GM12891 (cell line): Measurements from ENCODE around the gene PDE6A.

ENCODE experiments used
- DNase-seq: peaks from one replicate; pipeline ENCODE4 v3.0.0; 2011; ENCODE audit warnings: low spot score; ENCODE audit not compliant: insufficient read length
- FAIRE-seq: peaks from 2 replicates; lab custom pipeline; 2011; peaks lifted over from hg19 to GRCh38; lab: Jason Lieb, UNC
- PAX5 ChIP-seq: IDR thresholded peaks from 2 replicates; pipeline ENCODE4 v1.6.1; 2011; ENCODE audit warnings: low read length, moderate library complexity, mild to moderate bottlenecking; ENCODE audit not compliant: insufficient read depth, severe bottlenecking
- POLR2A ChIP-seq: IDR thresholded peaks from 2 replicates; pipeline ENCODE4 v1.6.1; 2011; ENCODE audit warnings: low read depth, low read length, control low read depth
- POLR2AphosphoS5 ChIP-seq: IDR thresholded peaks from 2 replicates; pipeline ENCODE4 v1.6.1; 2011; ENCODE audit warnings: low read depth, low read length, control low read depth
- POU2F2 ChIP-seq: IDR thresholded peaks from 2 replicates; pipeline ENCODE4 v1.6.1; 2011; ENCODE audit warnings: low read depth, mild to moderate bottlenecking, control low read depth, low read length, moderate library complexity
- SPI1 ChIP-seq: IDR thresholded peaks from 2 replicates; pipeline ENCODE4 v1.6.1; 2011; ENCODE audit warnings: low read depth, low read length, control low read depth
- TAF1 ChIP-seq: IDR thresholded peaks from 2 replicates; pipeline ENCODE4 v1.6.1; 2011; ENCODE audit warnings: low read depth, low read length, control low read depth

The PDE6A gene

GRCh38 chr5:149831492-149831891, 113.1 kb downstream of the PDE6A start:
- DNase-seq (peak; percentile 37), FAIRE-seq (peak; percentile 66)
- no peak; the same call in 1 of the 2 replicates for TF ChIP-seq TAF1
- no peak for TF ChIP-seq POU2F2
- TF ChIP-seq POLR2A = no peak
- no peak for TF ChIP-seq SPI1
- TF ChIP-seq POLR2AphosphoS5 = no peak
- TF ChIP-seq PAX5 = no peak

DNA sequence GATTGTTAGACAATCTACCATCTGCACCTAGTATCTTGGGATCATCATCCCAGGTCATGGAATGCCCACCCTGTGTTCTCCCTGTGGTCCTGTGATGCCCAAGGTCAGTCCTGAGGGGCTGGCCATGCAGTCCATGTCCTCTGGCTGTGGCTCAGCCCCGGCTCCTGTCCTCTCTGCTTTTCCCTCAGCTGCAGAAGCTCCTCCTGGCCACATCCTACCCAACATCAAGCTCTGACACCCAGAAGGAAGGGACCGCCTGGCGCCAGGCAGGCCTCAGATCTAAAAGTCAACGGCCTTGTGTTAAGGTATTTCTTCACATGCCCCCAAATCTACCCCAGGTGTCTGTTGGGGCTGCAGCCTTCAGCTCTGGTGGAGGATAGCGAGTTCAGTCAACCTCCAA, 114.0 kb downstream of the PDE6A start:
- DNase-seq = no peak
- no peak for FAIRE-seq
- no peak for TF ChIP-seq POU2F2
- no peak for TF ChIP-seq TAF1

DNA sequence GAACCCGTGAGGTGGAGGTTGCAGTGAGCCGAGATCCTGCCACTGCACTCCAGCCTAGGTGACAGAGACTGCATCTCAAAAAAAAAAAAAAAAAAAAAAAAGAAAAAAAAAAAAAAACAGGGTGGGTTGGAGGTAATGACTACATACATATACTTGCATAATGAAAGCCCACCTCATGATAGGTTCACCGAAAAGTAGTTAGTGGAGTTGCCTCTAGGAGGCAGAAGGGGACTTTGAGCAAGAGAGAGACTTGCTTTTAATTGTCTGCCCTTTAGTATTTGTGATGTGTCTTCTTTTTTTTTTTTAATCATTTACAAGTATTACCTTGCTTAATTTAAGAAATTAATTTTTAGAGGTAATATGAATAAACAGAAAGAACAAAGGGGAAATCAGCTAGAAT, 114.6 kb downstream of the PDE6A start:
- DNase-seq (no peak), FAIRE-seq (no peak)
- TF ChIP-seq POU2F2 = no peak
- no peak for TF ChIP-seq SPI1
- no peak for TF ChIP-seq TAF1
- no peak for TF ChIP-seq POLR2A
- TF ChIP-seq PAX5 = no peak
- TF ChIP-seq POLR2AphosphoS5 = no peak

DNA sequence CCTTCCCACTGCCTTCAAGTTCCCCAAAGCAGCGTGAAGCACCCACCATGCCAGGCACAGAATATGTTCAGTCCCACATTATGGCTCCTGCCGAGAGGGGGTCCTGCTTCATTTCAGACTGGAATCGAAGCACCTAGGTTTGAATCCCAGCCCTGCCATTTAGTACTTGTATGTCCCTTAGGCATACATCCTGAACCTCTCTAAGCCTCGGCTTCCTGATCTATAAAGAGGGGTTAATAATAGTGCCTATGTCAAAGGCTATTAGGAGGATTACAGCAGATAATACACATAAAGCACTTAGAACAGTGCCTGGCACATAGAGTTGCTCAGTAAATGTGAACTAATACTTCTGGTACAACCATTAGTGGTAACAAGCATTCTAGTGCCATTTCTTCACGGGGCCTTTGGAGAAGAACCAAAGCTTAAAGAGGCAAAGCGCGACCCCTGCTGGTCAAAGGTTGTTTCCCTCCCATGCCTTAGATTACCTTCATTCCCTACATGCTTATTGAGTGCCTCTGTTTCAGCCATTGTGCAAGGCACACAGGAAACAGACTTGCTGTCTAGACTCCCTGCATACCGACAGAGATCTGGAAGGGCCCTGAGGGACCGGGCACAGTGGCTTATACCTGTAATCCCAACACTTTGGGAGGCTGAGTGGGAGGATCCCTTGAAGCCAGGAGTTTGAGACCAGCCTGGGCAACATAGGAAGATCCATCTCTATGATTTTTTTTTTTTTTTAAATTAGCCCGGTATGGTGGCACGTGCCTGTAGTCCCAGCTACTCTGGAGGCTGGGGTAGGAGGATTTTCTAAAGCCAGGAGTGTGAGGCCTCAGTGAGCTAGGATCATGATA, 116.2 kb downstream of the PDE6A start:
- DNase-seq (peak; percentile 74), FAIRE-seq (peak; percentile 97)
- TF ChIP-seq POLR2AphosphoS5 = no peak
- no peak for TF ChIP-seq POLR2A

DNA sequence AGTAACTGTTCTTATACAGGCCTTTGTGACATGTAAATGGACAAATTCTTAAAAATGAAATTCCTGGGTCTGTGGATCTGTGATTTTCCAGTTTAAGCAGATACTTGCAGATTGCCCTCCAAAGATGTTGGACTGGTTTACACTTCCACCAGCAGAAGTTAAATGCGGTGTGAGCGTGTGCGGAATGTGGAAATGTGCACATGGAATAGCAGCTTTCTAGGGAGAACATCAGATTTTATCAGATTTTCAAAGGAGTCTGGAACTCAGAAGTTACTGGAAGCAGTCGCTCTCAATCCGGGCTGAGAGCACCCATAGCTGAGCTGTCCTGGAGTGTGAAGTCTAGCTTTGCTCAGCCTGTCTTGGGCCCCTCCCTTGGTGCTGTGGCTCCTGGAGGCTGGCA, 117.0 kb downstream of the PDE6A start:
- FAIRE-seq = no peak
- no peak for DNase-seq
- TF ChIP-seq POLR2AphosphoS5 (no peak), PAX5 (no peak), TAF1 (no peak), POU2F2 (no peak)

DNA sequence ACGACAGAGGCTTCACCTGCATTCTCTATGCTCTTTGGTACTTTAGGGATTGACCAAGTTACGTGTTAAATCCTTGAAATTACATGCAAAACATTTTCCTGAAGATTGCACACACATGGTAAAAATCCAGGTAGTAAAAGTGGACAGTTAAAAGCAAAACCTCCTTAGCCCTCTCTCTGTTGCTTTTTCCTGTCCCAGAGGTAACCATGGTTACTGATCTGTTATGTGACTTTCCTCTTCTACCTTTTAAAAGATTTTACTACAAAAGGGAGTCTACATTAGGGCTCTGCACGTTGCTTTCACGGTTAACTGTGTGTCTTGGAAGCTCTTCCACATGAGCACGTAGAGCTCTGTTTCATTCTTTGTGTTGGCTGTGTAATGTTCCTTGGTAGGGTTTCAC, 117.5 kb downstream of the PDE6A start:
- FAIRE-seq = no peak
- no peak for TF ChIP-seq SPI1
- no peak for TF ChIP-seq POLR2A
- TF ChIP-seq PAX5 = no peak
- no peak for TF ChIP-seq TAF1
- TF ChIP-seq POLR2AphosphoS5 = no peak
- no peak for TF ChIP-seq POU2F2

DNA sequence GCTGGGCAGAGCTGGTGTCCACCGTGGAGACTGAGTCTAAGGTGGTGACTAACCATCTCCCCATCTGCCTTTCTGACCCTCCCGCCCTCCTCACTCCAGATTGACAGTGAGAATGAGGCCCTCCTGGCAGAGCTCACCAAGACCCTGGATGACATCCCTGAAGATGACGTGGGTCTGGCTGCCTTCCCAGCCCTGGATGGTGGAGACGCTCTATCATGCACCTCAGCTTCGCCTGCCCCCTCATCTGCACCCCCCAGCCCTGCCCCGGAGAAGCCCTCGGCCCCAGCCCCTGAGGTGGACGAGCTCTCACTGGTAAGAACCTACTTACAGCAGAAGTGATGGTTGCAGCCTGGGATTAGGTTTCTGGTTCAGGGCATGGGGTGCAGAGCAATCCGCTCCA, 118.0 kb downstream of the PDE6A start:
- FAIRE-seq = no peak
- no peak for DNase-seq
- TF ChIP-seq SPI1 = no peak
- TF ChIP-seq PAX5 = no peak
- TF ChIP-seq POLR2A = no peak
- no peak for TF ChIP-seq TAF1
- no peak for TF ChIP-seq POLR2AphosphoS5
- no peak for TF ChIP-seq POU2F2

More for the DNA sequence above, 117.5 kb downstream of the PDE6A start:
- DNase-seq = no peak

DNA sequence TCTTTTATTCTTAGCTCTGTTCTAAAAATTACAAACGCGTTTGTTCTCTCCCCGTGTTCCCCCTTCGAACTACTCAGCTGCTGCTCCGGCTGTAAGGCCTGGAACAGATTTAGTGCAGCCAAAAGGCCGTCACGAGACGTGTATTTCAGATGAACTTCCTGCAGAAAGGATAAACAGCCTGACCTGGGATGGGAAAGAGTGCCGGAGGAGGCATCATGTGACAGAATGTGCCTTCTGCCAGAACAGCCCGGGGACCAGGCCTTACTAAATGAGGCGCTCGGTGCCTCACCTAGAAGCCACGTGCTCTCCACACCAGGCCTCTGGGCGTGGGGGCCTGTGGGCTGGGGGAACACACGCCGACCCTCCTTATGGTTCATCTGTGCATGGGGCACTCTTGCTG, 119.7 kb downstream of the PDE6A start:
- no peak for TF ChIP-seq PAX5
- TF ChIP-seq TAF1 = no peak
- no peak for TF ChIP-seq POLR2AphosphoS5
- TF ChIP-seq POLR2A = no peak
- TF ChIP-seq SPI1 = no peak
- FAIRE-seq (no peak), DNase-seq (no peak)

DNA sequence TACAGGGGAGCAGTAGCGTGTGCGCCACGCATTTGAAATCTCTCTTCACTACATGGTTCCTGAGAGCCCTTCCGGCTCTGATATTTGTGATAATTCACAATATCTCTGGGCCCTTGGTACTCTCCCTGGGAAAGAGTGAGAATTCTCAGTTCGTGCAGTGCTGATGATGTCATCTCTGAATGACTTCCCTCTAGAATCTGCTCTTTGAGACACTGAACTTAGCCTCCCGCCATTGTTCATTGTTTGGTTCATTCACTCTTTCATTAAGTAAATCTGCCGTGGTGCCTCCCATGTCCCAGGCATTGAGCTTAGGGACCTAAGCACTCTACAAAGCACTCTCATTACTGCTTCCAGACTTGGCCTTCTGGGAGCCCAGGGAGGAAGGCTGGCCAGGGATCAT, 120.5 kb downstream of the PDE6A start:
- no peak for DNase-seq
- TF ChIP-seq PAX5 (no peak), POLR2AphosphoS5 (no peak), POU2F2 (no peak), POLR2A (no peak), SPI1 (no peak), TAF1 (no peak)
- no peak for FAIRE-seq

DNA sequence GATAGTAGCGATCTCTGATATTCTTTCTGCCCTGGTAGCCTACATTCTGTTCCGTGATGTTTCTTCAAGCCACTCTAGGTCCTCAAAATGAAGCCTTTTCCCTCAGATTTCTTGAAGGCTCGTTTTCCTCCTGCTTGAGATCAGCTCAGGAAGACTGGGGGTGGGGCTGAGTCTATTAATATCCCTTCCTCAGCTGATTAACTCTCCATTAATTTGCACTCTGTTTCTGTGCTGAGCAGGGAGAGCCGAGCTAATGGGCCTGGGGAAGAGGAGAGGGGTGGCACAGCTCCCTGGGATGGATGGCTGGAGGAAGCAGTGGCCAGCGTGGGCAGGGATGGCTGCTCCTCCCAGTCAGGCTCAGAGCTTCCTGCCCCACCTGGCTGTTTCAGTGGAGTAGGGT, 121.2 kb downstream of the PDE6A start:
- DNase-seq = no peak
- no peak for TF ChIP-seq SPI1
- no peak for TF ChIP-seq POLR2A
- no peak for TF ChIP-seq POLR2AphosphoS5
- no peak for TF ChIP-seq PAX5
- TF ChIP-seq TAF1 = no peak
- no peak for TF ChIP-seq POU2F2
- no peak for FAIRE-seq
